Hindlimb muscle (tissue), 1 donor: ENCODE measurements around the gene TDP1. TPM values are rescaled to one million over a fixed set of nuclear protein-coding genes. Genes with fewer than 3 reads are reported as not detected.
"Not testable (repeated sequence)": the region's sequence is repeated elsewhere in the genome, so short reads cannot be mapped to it uniquely, and the experiment has no call there.

Experiments used
- DNase-seq: peaks from one replicate; pipeline ENCODE4 v3.0.0-alpha.2; 2013
- polyA plus RNA-seq: library from polyadenylated mRNA; unstranded; fragments of 120-200 nt; gene quantifications from one replicate; pipeline ENCODE4 v1.2.1, GENCODE V29; 2013; ENCODE audit not compliant: insufficient read length

Gene TDP1
- polyA plus RNA-seq, 1 donor, result 9.4 TPM

- no peak for DNase-seq
These were observed 35.0 kb downstream of the TDP1 start for GRCh38 chr14:89990623-89991275.

- no peak for DNase-seq
These were observed 36.5 kb downstream of the TDP1 start for GRCh38 chr14:89992273-89992672.

- no peak for DNase-seq
These were observed 41.2 kb downstream of the TDP1 start for GRCh38 chr14:89996963-89997362.

GRCh38 chr14:90000935-90001334 is 45.2 kb downstream of the TDP1 start:
- DNase-seq, result no peak

GRCh38 chr14:90003526-90004307 is 48.0 kb downstream of the TDP1 start:
- no peak for DNase-seq

GRCh38 chr14:90005441-90005840 is 49.7 kb downstream of the TDP1 start:
- no peak for DNase-seq

- no peak for DNase-seq
These were observed 50.3 kb downstream of the TDP1 start for GRCh38 chr14:90005939-90006530.

- no peak for DNase-seq
These were observed 61.6 kb downstream of the TDP1 start for GRCh38 chr14:90017371-90017770.

GRCh38 chr14:90019824-90020523 is 64.2 kb downstream of the TDP1 start:
- DNase-seq, result no peak

GRCh38 chr14:90023176-90023896 is 67.6 kb downstream of the TDP1 start:
- no peak for DNase-seq

GRCh38 chr14:90024910-90025309 is 69.2 kb downstream of the TDP1 start:
- no peak for DNase-seq

GRCh38 chr14:90026608-90027007 is 70.9 kb downstream of the TDP1 start:
- DNase-seq, result not testable (repeated sequence)

GRCh38 chr14:90027842-90028241 is 72.1 kb downstream of the TDP1 start:
- DNase-seq, result no peak

- DNase-seq, result no peak
These were observed 78.4 kb downstream of the TDP1 start for GRCh38 chr14:90034156-90034555.

GRCh38 chr14:90034835-90035525 is 79.3 kb downstream of the TDP1 start:
- DNase-seq, result no peak

- no peak for DNase-seq
These were observed 83.7 kb downstream of the TDP1 start for GRCh38 chr14:90039253-90040010.

- no peak for DNase-seq
These were observed 84.7 kb downstream of the TDP1 start for GRCh38 chr14:90040411-90040810.

- no peak for DNase-seq
These were observed 86.9 kb downstream of the TDP1 start for GRCh38 chr14:90042496-90043252.

- DNase-seq, result no peak
These were observed 89.9 kb downstream of the TDP1 start for GRCh38 chr14:90045616-90046015.

GRCh38 chr14:90049390-90049789 is 93.7 kb downstream of the TDP1 start:
- DNase-seq, result no peak
